Calu3 (cell line): ENCODE results near the gene F2. TPM values are rescaled to one million over a fixed set of nuclear protein-coding genes. Genes with fewer than 3 reads are reported as not detected.

ENCODE experiments used
- BruUV-seq: library from RNA; stranded (reverse); fragments of 400-500 nt; replicated peaks from 2 replicates; lab custom pipeline; 2021; lab: Mats Ljungman, UMichigan
- CTCF ChIA-PET: fragments of 300-600 bp; sonication (Branson Sonifier 250); formaldehyde crosslinking; loops from one replicate; lab custom pipeline; 2022; ENCODE audit warnings: antibody characterized with exemption; lab: Charles Lee
- DNase-seq: peaks from one replicate; pipeline ENCODE4 v3.0.0; 2022
- H3K27ac Mint-ChIP-seq: one replicate; pipeline ENCODE4 v1.8.0; 2022; ENCODE audit warnings: mixed read lengths; ENCODE audit not compliant: unreplicated experiment
- H3K27me3 Mint-ChIP-seq: one replicate; pipeline ENCODE4 v1.8.0; 2022; ENCODE audit warnings: mixed read lengths; ENCODE audit not compliant: unreplicated experiment
- H3K36me3 Mint-ChIP-seq: one replicate; pipeline ENCODE4 v1.8.0; 2022; ENCODE audit warnings: mild to moderate bottlenecking, moderate library complexity, mixed read lengths; ENCODE audit not compliant: insufficient read depth, unreplicated experiment
- H3K4me1 Mint-ChIP-seq: one replicate; pipeline ENCODE4 v1.8.0; 2022; ENCODE audit warnings: mild to moderate bottlenecking, low read depth, mixed read lengths; ENCODE audit not compliant: unreplicated experiment
- H3K4me3 Mint-ChIP-seq: one replicate; pipeline ENCODE4 v1.8.0; 2022; ENCODE audit warnings: mild to moderate bottlenecking, low read depth, moderate library complexity, mixed read lengths; ENCODE audit not compliant: unreplicated experiment
- H3K9me3 Mint-ChIP-seq: one replicate; pipeline ENCODE4 v1.8.0; 2022; ENCODE audit warnings: low read depth, mixed read lengths; ENCODE audit not compliant: unreplicated experiment
- CTCF ChIP-seq: fragments of 200-600 bp; IDR thresholded peaks from one replicate; pipeline ENCODE4 v1.8.0; 2022; ENCODE audit warnings: antibody characterized with exemption; ENCODE audit not compliant: unreplicated experiment
- intact Hi-C: fragments of 100-400 bp; cut with micrococcal nuclease; formaldehyde crosslinking; loops from one replicate; pipeline ENCODE4 v1.10.0; 2022; ENCODE audit not compliant: unreplicated experiment
- total RNA-seq: library from RNA; stranded (reverse); gene quantifications from 2 replicates; pipeline ENCODE4 v1.2.3, GENCODE V29; 2022

F2 gene
- total RNA-seq, 1 experiment from 2014 or later = not detected

- no TSS peak for BruUV-seq
- CTCF ChIA-PET = interaction anchor here (0.6 to 0.7 kb wide), 2 partner anchors 9 to 375 kb away, joined by 3 to 5 read pairs; no protein-coding TSS in a partner anchor
Measured at GRCh38 chr11:46760429-46761128, 41.6 kb downstream of the F2 start.

GRCh38 chr11:46761807-46762206, 42.8 kb downstream of the F2 start:
- no peaks in the 10 kb centered on the region for H3K27me3 Mint-ChIP-seq
- no peaks in the 10 kb centered on the region for H3K4me1 Mint-ChIP-seq
- no peaks in the 10 kb centered on the region for H3K9me3 Mint-ChIP-seq
- no TSS peak for BruUV-seq
- H3K36me3 Mint-ChIP-seq = peaks cover 43% of the 10 kb centered on the region
- CTCF ChIA-PET = interaction anchor here (0.6 to 1.1 kb wide), 2 partner anchors 9 to 98 kb away, joined by 3 read pairs; no protein-coding TSS in a partner anchor
- no peak overlapping the region for H3K27ac Mint-ChIP-seq
- intact Hi-C loops = no loop called here
- no peak for DNase-seq
- H3K4me3 Mint-ChIP-seq = no peak overlapping the region
- TF ChIP-seq CTCF = no peak

More at GRCh38 chr11:46760429-46761128, 41.6 kb downstream of the F2 start:
- DNase-seq = no peak
- no peak for TF ChIP-seq CTCF
- no peaks in the 10 kb centered on the region for H3K27me3 Mint-ChIP-seq
- no peaks in the 10 kb centered on the region for H3K9me3 Mint-ChIP-seq
- H3K27ac Mint-ChIP-seq = no peak overlapping the region
- no peak overlapping the region for H3K4me3 Mint-ChIP-seq
- peaks cover 52% of the 10 kb centered on the region for H3K36me3 Mint-ChIP-seq
- intact Hi-C loops = no loop called here
- H3K4me1 Mint-ChIP-seq = peaks cover 9% of the 10 kb centered on the region

- H3K36me3 Mint-ChIP-seq = peaks cover 38% of the 10 kb centered on the region
- no peak overlapping the region for H3K27ac Mint-ChIP-seq
- no peaks in the 10 kb centered on the region for H3K4me1 Mint-ChIP-seq
- H3K27me3 Mint-ChIP-seq = no peaks in the 10 kb centered on the region
- intact Hi-C loops = no loop called here
- no peak for DNase-seq
- H3K9me3 Mint-ChIP-seq = no peaks in the 10 kb centered on the region
- CTCF ChIA-PET = interaction anchor here (1.1 kb wide), 1 partner anchor 9 kb away, joined by 3 read pairs; no protein-coding TSS in a partner anchor
- no peak overlapping the region for H3K4me3 Mint-ChIP-seq
- no TSS peak for BruUV-seq
- TF ChIP-seq CTCF = no peak
Measured at GRCh38 chr11:46762248-46762647, 43.2 kb downstream of the F2 start.

- intact Hi-C loops = no loop called here
- no peak for TF ChIP-seq CTCF
- peaks cover 41% of the 10 kb centered on the region for H3K36me3 Mint-ChIP-seq
- no peak overlapping the region for H3K27ac Mint-ChIP-seq
- no TSS peak for BruUV-seq
- H3K4me1 Mint-ChIP-seq = no peaks in the 10 kb centered on the region
- CTCF ChIA-PET = no interaction called here
- H3K9me3 Mint-ChIP-seq = no peaks in the 10 kb centered on the region
- no peak overlapping the region for H3K4me3 Mint-ChIP-seq
- no peaks in the 10 kb centered on the region for H3K27me3 Mint-ChIP-seq
- no peak for DNase-seq
Measured at GRCh38 chr11:46766656-46767055, 47.6 kb downstream of the F2 start.
